Astrocyte of the spinal cord (primary cell): Measurements from ENCODE around the gene CRTAP.

ENCODE experiments used
- DNase-seq: peaks from one replicate; pipeline ENCODE4 v3.0.0; 2011; ENCODE audit warnings: low read depth, low spot score
- H3K4me3 ChIP-seq: 2 replicates; pipeline ENCODE4 v1.5.1; 2011; ENCODE audit warnings: low read depth, mild to moderate bottlenecking, low read length, moderate library complexity
- in situ Hi-C: cut with HindIII; loops from 2 replicates; pipeline ENCODE4 v1.10.0; 2017; ENCODE audit warnings: low sequenced_read_pairs
- TF ChIP-seq, protein P1 (sequence below): IDR thresholded peaks from 2 replicates; pipeline ENCODE4 v1.5.1; 2012; ENCODE audit warnings: low read depth, mild to moderate bottlenecking, low read length, inconsistent platforms

CRTAP gene

GRCh38 chr3:33144433-33144832 is 30.6 kb downstream of the CRTAP start:
- no peak overlapping the region for H3K4me3 ChIP-seq
- no peak for DNase-seq
- TF ChIP-seq, protein P1, sequence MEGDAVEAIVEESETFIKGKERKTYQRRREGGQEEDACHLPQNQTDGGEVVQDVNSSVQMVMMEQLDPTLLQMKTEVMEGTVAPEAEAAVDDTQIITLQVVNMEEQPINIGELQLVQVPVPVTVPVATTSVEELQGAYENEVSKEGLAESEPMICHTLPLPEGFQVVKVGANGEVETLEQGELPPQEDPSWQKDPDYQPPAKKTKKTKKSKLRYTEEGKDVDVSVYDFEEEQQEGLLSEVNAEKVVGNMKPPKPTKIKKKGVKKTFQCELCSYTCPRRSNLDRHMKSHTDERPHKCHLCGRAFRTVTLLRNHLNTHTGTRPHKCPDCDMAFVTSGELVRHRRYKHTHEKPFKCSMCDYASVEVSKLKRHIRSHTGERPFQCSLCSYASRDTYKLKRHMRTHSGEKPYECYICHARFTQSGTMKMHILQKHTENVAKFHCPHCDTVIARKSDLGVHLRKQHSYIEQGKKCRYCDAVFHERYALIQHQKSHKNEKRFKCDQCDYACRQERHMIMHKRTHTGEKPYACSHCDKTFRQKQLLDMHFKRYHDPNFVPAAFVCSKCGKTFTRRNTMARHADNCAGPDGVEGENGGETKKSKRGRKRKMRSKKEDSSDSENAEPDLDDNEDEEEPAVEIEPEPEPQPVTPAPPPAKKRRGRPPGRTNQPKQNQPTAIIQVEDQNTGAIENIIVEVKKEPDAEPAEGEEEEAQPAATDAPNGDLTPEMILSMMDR, result peak; percentile 35
- in situ Hi-C loops, result no loop called here

GRCh38 chr3:33145221-33145900 is 31.5 kb downstream of the CRTAP start:
- in situ Hi-C loops, result no loop called here
- no peak overlapping the region for H3K4me3 ChIP-seq
- peak; percentile 69 for DNase-seq
- TF ChIP-seq, protein P1, result no peak

DNA sequence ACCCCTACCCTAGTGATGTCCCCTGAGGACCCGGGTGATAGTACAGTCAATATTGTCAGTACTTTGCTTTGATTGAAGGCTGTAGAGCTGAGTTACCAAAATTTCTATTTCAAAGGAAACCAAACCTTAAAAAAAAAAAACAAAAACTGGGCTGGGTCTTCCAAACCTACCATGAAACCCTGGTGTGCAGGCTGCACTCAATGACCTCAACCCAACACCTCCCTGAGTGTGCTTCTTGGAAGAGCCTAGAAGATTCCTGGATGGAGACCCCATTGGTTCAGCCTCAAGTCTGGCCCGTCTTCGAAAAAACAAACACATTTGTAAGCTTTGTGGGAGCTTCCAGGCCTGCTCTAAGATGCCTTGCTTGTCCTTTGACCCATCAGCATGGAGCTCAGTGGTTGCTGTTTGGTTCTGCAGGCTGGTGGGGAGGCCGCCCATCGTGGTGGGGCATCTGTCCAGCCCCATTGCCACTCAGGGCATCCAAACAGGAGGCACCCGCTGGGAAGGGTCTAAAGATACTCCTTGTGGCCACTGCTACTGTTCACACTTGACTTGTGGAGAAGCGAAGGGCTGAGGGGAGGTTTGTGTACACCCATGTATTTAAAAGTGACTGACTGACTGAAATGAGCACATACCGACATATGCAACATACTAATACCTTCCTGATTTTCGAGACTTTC is 32.2 kb downstream of the CRTAP start:
- in situ Hi-C loops, result no loop called here
- peak; percentile 47 for DNase-seq
- TF ChIP-seq, protein P1, result no peak
- no peak overlapping the region for H3K4me3 ChIP-seq

DNA sequence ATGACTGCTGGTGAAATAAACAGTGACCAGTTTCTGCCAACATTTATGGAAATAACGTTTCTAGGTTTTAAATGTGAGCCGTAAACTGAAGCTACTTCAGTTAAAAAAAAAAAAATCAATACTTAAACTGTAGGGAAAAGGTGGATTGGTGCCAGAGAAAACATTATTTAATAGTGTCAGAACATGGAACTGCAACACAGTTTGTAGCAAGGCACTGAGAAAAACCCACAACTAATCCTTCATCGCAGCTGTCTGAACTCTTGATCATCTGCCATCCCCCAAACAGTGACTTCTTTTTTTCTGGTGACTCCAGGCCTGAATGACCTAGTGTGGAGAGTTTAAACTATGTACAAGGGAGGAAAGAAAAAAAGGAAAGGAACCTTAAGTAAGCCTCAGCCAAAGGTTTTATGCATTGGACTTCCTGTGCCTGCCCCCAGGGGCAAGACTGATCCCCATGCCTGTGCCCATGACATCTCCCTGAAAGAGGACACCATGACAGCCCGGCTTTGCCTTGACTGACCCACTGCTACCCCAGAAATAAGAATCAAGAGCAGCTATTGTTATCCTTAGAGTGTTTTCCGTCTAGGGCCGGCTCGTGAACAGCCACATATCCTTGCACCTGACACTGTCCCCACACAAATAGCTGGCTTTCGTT is 33.1 kb downstream of the CRTAP start:
- peak; percentile 78 for DNase-seq
- H3K4me3 ChIP-seq, result no peak overlapping the region
- TF ChIP-seq, protein P1, result no peak
- in situ Hi-C loops, result no loop called here

DNA sequence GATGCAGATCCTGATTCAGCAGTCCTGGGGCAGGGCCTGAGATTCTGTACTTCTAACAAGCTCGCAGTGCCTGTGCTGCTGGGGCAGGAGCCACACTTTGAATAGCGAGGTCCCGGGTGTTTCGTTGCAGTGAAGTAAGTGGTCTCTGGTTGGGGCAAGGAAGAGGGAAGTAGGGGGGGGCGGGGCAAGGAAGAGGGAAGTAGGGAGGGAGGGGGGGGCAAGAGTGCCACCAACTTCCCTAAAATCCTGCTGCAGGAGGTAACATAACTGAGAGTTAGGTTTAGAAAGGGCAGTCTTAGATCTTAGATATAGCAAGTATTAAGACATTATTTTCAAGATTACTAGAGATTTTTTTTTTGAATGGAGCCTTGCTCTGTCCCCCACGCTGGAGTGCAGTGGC is 35.5 kb downstream of the CRTAP start:
- no peak for DNase-seq
- no peak overlapping the region for H3K4me3 ChIP-seq
- TF ChIP-seq, protein P1, result no peak
- in situ Hi-C loops, result no loop called here

DNA sequence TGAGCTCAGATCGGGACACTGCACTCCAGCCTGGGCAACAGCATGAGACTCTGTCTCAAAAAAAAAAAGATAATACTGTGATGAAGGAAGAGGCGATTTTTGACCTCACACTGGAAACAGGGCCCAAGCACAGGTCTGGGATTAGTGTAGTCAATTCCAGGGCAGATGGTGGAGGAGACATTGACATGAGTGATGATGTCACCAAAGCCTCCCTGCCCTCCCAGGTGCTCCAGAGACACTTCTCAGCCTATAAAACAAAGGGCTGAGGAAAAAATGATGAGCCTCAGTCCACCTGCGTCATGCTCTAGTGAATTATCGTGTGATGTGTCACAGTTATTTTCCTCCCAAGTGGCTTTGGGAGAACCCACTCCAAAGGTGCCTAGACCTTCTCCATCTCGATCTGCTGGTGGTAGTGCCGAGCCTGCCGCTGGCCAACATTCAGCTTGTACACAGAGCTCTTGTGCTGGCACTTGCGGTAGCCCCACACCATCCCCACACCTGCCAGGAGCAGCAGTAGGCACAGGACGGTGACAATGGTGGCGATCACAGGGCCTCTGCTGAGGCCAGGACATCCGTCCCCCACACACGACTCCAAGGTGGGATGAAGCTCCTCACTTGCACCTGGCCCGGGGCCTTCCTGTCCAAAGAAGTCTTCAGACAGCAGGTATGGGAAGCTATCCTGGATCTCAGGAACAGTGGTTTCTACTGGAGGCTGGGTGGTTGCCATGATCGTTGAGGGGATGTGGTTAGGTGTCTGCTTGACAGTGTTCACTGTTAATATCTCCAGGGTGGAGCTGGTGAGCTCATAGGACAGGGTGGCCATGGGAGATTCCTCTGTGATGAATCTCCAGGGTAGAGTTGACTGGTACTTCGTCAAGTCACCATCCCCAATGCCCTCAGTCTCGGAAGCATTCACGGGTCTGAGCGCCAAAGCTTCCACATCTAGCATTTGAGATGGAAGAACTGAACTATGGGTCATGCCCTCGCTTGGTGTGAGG is 38.8 kb downstream of the CRTAP start:
- TF ChIP-seq, protein P1, result no peak
- H3K4me3 ChIP-seq, result no peak overlapping the region
- no peak for DNase-seq
- in situ Hi-C loops, result no loop called here
